Measurements from ENCODE around the gene RBM14.
"Not testable (repeated sequence)": the region's sequence is repeated elsewhere in the genome, so short reads cannot be mapped to it uniquely, and the experiment has no call there.

Gene RBM14

DNA sequence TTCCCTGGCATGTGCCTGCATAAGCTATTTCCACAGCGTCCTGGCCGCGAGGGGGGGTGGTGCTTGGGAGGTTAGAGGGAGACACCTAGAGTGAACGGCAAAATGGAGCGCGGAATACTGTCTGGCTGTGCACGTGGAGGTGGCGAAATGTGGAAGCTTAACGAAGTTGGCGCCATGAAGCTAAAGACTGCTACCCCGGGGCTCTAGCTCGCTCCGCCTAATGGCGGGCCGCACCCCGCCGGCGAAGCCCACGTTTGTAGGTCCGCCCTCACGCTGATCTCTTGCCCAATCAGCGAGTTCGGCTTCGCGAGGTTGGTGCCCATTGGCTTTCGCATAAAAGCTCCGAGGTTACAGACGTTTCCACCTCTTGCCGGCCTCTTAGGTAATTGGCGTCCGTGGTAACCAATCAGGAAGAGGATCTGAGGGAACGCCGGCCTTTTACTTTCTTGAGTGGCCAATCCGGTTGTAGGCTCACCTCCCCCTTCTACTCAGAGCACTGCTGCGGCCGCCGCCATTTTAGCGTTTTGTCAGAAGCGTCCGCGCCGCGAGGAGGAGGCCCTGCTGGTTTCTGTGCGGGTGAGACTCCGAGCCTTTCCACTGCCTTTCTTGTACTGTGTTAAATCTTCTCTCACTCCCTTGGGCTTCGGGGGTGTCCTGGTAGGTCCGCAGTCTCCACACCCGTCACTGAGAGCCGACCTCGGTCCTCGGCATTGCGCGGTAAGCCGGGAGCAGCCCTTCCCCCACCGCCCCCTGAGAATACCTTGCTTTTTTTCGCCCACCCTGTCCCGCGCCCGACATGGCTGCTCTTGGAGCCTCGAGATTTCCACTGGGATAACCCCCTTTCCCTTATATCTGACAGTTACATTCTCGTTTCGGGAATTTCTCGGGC, 22.0 kb downstream of the RBM14 start, which contains the start of gene RBM4:
TSS of gene RBM4 (plus strand) at position 527 of the 889 bp plus-strand sequence. CDS start 1,009 bp downstream, outside the sequence.
- DNase-seq: peak; percentile 98

DNA sequence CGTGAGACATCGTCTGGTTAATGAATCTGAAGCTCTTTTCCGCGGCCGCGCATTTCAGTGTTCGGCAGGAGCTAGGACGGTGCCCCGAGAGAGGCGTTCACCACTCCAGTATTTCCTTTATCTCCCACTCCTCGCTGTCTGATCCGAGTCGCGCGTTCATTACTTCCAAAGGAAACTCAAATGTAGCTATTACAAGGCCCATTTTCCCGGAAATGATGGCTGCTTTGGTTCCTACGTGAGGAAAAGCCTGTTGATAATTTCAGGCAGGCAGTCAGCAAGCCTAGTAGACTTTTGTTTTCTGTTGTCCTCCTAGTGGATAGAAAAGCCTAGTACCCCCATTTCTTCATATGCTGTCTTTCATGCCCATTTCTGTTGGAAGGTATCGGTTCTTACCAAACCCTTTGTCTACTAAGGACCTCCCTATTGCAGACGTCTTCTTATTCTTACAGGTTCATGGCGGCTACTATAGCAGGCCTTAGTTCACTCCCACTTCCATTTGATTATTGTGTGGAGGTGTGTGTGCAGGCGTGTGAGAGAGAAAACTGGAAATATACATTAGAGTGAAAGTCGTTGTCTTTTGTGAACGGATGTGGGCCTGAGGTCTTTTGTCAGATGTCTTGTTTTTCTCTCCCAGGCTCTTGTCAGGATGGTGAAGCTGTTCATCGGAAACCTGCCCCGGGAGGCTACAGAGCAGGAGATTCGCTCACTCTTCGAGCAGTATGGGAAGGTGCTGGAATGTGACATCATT, 22.8 kb downstream of the RBM14 start:
- peak; percentile 13 for DNase-seq

DNA sequence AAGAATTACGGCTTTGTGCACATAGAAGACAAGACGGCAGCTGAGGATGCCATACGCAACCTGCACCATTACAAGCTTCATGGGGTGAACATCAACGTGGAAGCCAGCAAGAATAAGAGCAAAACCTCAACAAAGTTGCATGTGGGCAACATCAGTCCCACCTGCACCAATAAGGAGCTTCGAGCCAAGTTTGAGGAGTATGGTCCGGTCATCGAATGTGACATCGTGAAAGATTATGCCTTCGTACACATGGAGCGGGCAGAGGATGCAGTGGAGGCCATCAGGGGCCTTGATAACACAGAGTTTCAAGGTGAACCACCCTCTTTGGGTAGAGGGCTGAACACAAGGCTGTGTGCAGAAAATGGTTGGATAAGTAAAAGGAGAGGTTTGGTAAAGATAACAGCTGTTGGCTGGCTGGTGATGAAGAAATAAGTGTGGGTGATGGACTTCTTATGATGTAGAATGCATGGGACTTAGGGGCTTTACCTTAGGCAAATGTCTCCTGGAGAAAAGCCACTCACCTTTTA, 23.4 kb downstream of the RBM14 start:
- DNase-seq: not testable (repeated sequence)

DNA sequence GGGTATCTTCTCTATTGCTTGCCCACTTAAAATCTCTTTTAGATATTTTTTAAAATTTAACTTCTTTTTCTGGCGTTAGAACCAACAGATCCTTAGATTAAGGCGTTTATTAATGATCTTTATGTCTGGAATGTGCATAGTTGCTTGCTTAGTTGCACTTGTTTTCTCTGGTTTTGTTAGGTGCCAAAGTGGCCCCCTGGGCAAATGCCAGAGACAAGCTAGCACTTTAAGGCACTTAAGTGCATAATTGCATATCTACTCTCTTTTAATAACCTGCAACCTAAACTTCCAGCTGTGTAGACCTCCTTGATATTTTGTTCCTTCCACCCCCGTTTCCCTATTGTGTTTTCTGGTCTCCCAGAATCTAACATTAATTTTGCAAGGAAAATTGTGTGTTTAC, 25.4 kb downstream of the RBM14 start:
- no peak for DNase-seq

DNA sequence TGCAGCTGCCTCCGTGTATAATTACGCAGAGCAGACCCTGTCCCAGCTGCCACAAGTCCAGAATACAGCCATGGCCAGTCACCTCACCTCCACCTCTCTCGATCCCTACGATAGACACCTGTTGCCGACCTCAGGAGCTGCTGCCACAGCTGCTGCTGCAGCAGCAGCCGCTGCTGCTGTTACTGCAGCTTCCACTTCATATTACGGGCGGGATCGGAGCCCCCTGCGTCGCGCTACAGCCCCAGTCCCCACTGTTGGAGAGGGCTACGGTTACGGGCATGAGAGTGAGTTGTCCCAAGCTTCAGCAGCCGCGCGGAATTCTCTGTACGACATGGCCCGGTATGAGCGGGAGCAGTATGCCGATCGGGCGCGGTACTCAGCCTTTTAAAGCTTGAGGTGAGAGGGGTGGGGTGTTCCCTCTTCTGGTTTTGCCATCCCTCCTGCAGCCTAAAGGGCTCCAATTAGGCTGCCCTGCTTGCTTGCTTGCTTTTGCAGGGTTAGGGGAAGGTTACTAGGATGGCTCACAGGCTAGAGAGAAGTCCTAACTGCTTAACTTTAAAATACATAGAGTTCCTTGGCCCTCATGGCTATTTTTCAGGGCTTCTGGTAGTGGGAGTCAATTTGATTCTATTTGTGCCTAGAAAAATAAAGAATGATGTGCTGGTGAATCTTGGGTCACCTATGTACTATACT, 27.5 kb downstream of the RBM14 start:
- DNase-seq: no peak

DNA sequence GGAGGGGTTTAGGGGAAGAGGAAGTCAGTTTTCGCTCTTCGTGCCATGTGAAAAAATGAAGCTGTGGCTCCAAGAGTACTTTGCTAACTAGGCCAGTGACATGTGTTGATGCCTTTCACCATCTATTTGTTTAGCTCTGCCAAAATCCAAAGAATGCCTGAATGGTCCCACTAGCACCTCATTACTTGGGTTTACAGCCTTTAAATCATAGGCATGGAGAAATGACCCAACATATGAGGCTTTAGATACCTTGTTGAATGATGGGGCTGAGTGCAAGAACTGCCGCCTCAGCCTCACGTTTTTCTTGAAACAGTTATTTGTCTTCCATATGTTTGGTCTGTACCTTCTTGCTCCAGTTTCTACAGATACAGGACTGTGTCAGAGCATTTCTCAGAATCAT, 30.4 kb downstream of the RBM14 start:
- no peak for DNase-seq

DNA sequence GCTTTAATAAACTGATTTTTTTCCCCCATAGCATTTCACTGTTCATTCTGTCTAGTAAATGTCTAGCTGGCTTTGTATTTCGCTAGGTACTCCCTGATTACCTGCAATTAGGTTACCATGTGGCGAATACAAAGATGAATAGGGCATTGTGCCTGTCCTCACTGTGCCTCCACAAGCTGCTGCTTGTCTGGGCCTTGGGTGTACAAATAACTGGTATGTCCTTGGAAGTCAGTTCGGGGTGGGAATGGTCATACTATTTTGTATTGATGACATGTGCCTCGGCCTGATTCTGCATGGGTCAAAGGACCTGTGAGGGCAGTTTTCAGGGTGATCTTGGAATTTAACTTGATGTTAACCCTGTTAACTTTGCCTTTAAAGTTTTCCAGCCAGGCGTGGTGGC, 33.5 kb downstream of the RBM14 start:
- no peak for DNase-seq

DNA sequence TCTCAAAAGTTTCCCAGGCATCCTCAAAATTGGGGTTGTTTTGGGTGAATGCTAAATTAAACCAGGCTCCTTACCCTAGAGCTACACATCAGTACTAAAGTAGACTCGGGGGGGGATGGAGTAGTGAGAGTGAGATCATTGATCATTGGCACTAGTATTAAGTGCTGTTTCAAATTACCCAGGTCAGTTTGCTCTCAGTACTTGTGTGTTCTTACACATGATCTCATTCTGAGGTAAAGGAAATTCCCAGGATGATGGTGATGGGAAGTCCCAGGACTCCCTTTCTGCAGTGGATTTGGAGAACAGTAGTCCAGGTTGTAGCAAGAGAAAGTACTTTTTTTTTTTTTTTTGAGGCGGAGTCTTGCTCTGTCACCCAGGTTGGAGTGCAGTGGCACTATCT, 34.6 kb downstream of the RBM14 start:
- no peak for DNase-seq

DNA sequence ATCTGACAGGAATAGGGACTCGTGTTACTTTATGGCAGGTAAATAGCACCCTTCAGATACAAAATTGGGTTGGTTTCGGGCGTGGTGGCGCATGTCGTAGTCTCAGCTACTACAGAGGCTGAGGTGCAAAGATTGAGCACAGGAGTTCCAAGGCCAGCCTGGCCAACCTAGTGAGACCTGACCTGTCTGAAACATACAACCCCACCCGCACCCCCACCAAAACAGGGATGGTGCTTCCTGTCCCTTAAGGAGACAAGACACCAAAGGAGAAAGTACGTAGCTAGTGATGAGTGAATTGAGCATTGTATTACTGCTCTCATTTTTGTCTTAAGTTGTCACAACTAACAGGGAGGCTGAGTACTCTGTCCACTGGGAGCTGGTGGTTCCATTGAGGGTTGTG, 36.2 kb downstream of the RBM14 start:
- no peak for DNase-seq

DNA sequence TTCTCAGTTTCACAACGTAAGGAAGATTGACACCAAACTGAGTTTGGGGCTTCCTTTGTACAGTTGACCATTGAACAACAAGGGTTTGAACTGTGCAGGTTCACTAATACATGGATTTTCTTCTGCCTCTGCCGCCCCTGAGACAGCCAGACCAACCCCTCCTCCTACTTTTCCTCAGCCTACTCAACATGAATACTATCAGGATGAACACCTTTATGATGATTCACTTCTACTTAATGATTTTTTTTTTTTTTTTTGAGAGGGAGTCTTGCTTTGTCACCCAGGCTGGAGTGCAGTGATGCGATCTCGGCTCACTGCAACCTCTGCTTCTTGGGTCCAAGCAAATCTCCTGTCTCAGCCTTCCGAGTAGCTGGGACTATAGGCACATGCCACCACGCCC, 36.7 kb downstream of the RBM14 start:
- DNase-seq: no peak

DNA sequence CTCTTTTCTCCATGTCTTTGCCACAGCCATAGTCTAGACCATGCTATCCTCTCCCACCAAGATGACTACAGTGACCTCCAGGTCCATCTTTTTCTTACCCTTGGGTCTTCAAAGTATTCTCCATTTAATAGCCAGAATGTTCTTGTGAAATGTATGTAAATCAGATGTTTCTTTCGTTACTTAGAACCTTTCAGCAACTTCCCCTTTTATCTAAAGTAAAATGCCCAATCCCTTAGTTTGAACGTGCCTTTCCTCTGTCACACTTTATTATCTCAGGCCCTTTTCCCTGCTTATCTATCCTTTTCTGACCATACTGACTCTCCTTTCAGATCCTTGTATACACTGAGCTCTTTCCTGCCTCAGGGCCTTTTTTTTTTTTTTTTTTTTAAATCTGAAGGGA, 43.3 kb downstream of the RBM14 start:
- no peak for DNase-seq

DNA sequence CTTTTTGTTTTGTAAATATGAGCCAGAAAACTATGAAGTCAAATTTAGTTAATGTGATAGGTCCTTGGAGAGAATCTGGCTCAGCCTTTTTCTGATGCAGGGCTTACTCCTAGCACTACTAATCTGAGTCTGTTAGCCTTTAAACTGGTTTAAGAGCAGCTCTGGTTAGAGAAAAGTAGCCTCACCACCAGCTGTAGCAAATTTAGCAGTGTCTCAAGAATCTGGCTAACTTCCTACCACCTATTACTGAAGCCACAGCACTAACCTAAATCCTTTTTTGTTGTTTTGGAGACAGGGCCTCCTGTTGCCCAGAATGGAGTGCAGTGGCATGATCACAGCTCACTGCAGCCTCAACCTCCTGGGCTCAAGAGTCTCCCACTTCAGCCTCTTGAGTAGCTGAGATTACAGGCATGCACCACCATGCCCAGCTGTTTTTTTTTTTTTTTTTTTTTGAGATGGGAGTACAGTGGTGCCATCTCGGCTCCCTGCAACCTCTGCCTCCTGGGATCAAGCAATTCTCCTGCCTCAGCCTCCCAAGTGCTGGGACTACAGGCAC, 47.4 kb downstream of the RBM14 start:
- no peak for DNase-seq

DNA sequence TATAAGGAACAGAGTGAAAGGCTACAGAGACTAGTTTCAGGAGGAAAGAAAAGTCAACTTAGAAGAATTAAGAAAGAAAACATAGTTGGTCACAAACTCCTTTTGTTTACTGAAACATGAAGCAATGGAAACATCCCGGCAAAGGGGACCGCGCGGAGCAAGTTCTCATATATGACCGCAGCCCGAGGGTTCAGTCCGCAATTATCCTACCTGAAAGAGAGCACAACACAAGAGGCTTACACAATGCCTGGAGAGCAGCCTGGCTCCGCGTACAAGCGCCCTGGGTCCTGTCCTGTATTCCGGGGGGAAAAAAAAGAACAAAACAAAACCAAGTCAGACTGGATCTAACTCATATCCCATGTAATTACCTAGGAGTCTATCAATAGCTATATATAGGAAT, 48.9 kb downstream of the RBM14 start:
- no peak for DNase-seq

DNA sequence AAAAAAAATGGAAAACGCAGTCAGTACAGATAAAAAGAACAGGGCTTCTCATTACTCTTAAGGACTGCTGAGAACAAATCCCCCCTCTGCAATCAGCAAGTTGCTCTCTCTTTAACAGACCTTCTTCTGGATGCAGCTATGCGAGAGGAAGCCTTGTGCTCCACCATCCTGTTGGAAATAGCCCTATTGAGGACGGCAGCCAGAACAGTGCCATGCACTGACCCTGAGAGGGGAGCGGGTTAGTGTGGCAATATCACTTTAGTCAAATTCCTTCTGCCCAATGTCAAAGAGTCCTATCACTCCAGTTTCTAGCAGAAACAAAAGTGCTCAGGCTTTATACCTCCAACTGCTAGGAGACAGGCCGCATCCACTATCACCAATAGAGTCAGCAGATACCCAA, 54.4 kb downstream of the RBM14 start:
- no peak for DNase-seq

DNA sequence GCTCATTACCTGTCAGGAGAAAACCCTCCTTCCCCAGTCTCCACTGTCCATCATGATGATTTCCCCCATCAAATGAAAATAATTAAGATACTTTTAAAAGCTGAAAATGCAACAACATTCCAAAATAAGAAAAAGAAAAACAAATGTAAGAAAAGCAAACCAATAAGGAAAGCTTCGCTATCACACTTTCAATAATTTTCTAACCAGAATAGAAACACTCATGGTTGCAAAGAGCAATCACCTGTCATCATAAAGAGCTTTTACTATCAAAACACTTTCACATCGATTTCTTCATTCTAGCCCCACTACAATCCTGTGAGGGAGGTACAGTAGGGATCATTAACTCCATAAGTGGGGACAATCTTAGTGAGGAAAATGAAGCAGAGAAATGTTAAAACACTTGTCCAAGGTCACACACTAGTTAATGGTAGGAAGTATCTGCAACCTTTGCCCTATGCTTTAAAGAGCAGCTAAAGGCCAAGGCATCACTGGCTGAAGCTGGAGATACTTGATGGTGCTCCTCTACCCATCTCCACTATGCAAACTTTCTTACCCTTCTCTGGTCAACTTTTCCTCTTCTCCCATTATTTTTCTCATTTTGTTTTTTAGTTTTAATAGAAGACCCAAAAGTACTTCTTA, 58.7 kb downstream of the RBM14 start:
- no peak for DNase-seq

DNA sequence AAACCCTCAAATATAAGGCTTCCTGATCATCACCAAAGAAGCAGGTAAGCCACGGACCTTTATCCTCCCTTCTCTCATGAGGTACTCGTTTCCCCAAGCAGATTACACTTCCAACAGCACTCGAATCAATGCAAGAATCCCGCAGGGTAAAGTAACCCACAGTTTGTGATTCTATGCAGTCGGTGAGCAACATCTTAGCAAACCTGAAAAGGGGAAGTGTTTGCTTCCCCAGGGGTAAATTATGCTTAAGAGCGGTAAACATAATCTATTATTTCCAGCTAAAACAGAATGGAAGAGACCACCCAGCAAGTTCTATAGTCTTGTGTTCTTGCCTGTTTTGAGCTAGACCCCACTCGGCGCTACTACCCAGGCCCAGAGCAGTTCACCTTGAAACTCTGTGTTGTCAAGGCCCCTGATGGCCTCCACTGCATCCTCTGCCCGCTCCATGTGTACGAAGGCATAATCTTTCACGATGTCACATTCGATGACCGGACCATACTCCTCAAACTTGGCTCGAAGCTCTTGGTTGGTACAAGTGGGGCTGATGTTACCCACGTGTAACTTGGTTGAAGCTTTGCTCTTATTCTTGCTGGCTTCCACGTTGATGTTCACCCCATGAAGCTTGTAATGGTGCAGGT, 60.0 kb downstream of the RBM14 start:
- no peak for DNase-seq
